Measurements from ENCODE around the gene PAX2.

PAX2 gene

GRCh38 chr10:100755821-100756220, 10.4 kb downstream of the PAX2 start:
- no peak for DNase-seq (ENCODE audit: low spot score)

DNA sequence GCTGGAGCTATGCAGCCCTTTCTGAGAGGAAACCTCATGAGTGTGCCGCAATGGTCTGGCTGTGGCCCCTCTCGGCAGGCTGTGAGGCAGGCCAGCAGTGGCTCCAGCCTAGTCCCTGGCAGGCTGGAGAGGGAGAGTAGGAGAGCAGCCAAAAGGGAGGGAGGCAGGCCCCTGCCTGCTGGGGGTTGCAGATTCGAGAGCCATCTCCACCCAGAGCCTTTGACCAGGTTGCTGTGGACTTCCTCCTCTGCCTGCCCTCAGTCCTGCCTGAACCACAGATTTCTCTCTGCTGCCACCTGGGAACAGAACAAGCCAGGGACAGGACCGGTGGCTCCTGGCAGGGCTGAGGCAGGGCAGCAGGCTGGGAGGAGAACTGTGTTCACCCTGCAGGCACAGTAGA, 13.9 kb downstream of the PAX2 start:
- DNase-seq (ENCODE audit: low spot score): no peak

- DNase-seq (ENCODE audit: low spot score): no peak
Observed at GRCh38 chr10:100760726-100761125, 15.3 kb downstream of the PAX2 start.

DNA sequence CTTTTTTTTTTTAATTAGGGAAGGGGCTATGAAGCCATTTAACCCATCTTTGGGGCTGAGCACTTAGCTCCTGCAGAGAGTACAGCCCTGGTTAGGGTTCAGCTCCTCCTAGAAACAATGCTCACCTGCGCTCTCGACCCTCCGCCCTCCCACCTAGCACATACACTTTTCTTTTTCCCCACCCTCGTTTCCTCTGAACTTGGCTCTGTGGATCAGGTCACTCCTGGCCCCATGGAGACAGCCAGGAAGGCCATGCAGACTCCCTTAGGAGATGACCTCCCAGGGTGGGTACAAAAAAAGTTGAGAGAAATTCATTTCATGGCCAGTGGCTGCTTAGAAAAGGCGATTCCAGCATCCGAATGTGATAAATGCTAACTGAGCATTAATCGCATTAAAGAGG, 15.8 kb downstream of the PAX2 start:
- DNase-seq (ENCODE audit: low spot score): no peak

- DNase-seq (ENCODE audit: low spot score): no peak
Observed at GRCh38 chr10:100763043-100763747, 17.8 kb downstream of the PAX2 start.

- no peak for DNase-seq (ENCODE audit: low spot score)
Observed at GRCh38 chr10:100766693-100767421, 21.5 kb downstream of the PAX2 start.

GRCh38 chr10:100767422-100767775, 22.0 kb downstream of the PAX2 start:
- no peak for DNase-seq (ENCODE audit: low spot score)

DNA sequence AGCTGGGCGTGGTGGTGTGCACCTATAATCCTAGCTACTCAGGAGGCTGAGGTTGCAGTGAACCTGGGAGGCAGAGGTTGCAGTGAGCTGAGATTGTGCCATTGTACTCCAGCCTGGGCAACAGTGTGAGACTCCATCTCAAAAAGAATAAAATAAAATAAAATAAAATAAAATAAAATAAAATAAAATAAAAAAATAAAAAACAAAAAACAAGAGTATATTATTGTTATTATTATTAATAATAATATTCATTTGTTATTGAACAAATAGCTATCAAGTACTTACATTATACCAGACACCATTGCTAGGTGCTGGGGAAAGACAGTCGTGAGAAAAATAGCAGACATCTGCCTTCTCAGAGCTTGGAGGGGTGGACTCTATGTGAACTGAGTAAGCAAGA, 24.1 kb downstream of the PAX2 start:
- DNase-seq (ENCODE audit: low spot score): no peak

DNA sequence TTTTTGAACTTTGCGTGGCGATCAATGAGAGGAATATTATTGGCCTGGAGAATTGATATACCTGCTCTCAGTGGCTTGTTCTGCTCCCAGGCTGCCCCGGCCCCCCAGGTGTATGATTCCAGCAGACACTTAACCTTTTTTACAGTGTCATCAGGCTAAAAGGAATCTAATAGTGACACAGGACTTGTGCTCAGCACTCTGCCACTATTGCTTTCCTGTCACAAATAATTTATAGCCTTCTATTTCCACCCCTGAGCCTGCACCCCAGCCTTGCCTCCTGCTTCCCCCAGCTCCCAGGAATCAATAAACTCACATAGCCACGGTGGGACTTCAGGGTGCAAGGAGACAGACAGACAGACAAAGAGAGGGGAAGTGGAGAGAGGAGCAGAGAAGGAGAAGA, 28.3 kb downstream of the PAX2 start:
- DNase-seq (ENCODE audit: low spot score): no peak

GRCh38 chr10:100774223-100774622, 28.8 kb downstream of the PAX2 start:
- DNase-seq (ENCODE audit: low spot score): no peak

DNA sequence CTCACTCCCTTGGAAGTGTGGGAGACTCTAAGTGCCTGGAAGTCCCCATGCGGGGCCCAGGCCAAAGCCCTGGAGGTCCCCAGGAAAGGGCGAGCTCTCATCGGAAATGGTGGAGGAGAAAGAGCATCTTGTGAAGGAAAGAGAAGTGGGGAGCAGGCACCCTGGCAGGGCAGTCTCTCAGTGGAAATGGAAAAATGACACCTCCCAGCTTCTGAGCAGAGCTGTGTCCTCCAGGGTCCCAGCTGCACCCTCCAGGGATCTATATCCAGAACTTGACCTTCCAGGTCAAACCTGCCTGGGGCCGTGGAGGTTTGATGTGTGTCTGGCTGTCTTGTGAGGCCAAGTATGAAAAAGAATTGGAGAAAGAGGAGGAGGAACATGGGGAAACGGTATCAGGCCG, 29.5 kb downstream of the PAX2 start:
- DNase-seq (ENCODE audit: low spot score): no peak

- DNase-seq (ENCODE audit: low spot score): peak; percentile 65
Observed at GRCh38 chr10:100775386-100775785, 30.0 kb downstream of the PAX2 start.

DNA sequence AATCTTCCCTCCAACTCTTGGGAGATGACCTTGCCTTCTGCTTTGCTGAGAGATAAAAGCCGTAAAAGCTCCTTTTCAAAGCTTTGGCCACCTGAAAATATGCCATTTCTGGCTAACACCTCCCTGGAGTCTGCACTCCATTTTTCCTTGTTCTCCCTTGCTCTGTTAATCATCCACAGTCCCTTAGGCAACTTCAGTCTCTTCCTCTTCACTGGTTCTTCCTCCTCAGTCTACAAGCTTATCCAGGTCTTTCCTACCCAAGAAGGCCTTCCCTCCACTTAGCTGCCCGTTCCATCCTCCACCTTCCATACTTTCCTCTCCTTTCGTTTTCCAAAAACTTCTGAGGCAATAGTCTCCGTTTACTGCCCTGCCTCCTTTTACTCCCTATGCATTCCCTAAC, 30.5 kb downstream of the PAX2 start:
- DNase-seq (ENCODE audit: low spot score): no peak

GRCh38 chr10:100776671-100777070, 31.3 kb downstream of the PAX2 start:
- no peak for DNase-seq (ENCODE audit: low spot score)

- no peak for DNase-seq (ENCODE audit: low spot score)
Observed at GRCh38 chr10:100779329-100779728, 33.9 kb downstream of the PAX2 start.

DNA sequence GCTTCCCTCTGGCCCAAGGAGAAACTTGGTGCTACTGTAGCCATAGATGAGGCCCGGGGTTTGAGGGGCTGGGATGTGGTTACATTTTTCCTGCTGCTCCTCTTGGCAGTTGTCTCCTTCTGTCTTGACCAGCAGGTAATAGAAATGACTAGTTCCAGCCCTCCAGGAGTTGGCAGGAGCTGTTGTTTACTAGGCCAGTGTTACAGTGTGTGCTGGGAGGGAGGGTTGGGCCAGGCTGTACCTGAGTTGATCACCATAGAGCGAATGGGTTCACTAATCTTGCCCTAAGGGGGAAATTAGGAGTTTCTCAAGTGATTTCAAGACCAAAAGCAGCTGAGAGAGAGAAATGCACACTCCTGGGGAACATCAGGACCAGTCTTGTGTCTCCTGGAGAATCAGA, 34.9 kb downstream of the PAX2 start:
- DNase-seq (ENCODE audit: low spot score): no peak

DNA sequence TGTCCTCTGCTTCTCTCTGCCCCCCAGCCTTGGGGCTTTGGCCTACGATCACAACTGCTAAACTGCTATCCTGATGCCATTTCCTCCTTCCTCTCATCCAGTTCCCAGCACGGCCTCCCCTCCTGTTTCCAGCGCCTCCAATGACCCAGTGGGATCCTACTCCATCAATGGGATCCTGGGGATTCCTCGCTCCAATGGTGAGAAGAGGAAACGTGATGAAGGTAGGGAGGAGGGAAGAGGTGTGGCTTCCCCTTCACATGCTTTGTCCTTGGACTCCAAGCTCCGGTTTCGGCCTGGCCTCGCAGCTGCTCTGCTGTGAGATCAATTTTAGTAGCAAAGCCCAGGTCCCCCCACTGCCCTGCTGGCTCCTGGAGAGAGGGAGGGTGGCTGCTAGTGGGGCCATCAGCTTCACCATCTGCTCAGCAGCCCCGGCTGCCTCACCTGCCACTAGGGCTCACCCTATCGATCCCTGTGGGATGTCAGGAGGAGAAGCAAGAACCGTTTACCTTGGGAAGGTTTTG, 35.8 kb downstream of the PAX2 start:
- DNase-seq (ENCODE audit: low spot score): no peak

DNA sequence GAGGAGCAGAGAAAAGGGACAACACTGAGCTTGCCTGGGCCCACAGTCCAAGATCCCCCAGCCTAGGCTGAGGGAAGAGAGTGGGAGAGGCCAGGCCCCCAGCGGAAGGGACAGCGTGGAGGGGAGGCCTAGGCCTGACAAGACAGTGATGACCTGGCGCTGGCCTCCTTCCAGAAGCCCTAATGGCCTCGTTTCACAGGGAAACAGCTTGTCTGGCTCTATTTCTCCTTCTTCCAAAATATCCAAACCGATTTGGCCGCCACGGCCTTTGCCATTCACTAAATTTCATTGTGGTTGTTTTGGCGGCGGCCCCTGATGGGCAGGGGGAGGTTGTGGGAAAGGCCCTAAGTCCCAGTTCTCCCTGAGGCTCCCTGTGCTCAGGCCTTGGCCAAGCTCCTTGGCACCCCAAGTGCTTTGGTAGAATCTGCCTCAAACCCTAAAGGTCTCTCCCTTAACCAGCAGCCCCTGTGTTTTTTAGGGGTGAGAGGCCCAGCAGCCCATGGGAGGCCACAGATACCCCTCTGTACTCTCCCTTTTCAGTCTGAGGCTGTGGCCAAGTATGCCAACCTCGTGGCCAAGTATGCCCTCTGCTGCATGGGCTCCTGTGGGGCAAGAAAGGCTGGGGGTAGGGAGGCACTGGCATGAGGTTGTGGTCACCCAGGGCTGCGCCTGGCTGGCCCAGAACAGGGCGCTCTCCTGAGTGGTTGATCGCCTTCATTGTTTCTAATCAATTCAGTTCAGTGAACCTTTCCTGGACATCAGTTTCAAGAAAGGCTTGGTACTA, 37.3 kb downstream of the PAX2 start:
- no peak for DNase-seq (ENCODE audit: low spot score)

- DNase-seq (ENCODE audit: low spot score): no peak
Observed at GRCh38 chr10:100784126-100784525, 38.7 kb downstream of the PAX2 start.

GRCh38 chr10:100786591-100786990, 41.2 kb downstream of the PAX2 start:
- no peak for DNase-seq (ENCODE audit: low spot score)

- DNase-seq (ENCODE audit: low spot score): no peak
Observed at GRCh38 chr10:100788002-100788903, 42.9 kb downstream of the PAX2 start.

DNA sequence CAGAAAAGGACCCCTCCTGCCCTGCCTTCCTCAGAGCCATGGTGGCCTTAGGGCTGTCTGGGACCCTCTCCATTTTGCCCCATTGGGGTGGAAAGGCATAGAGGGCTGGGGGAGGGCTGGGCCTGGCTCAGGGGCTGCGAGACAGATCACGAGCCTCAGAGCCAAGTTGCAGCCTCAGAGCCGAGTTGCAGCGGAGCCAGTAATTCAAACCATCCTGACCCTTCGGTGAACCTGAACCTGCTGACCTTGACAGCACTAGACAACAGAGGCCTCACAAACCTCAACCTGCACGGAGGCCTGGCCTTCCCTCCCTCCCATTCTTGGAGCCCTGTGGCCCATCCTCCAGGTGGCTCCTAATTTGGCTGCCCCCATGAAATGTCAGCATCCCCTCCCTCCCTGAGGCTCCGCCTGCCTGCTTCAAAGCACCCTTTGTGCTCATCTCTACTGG, 45.4 kb downstream of the PAX2 start:
- DNase-seq (ENCODE audit: low spot score): no peak
